ENCODE data around the gene CD274. TPM values are rescaled to one million over a fixed set of nuclear protein-coding genes. Genes with fewer than 3 reads are reported as not detected.

CD274 gene
- total RNA-seq, 1 experiment from 2014 or later: 0.42 TPM

- TF ChIP-seq ZNF396 (CRISPR knock-in tag; IDR thresholded peaks at IDR 0.05; ENCODE audit: borderline replicate concordance) (no peak), NFYB (CRISPR knock-in tag; conservative IDR thresholded peaks at IDR 0.05; ENCODE audit: low read depth) (no peak), RORB (CRISPR knock-in tag; IDR thresholded peaks at IDR 0.05) (no peak), ELF4 (CRISPR knock-in tag; IDR thresholded peaks at IDR 0.05; ENCODE audit: low read depth) (no peak), AFF4 (CRISPR knock-in tag; IDR thresholded peaks at IDR 0.05; ENCODE audit: borderline replicate concordance) (no peak), MAX (CRISPR knock-in tag; IDR thresholded peaks at IDR 0.05) (no peak), SOX15 (CRISPR knock-in tag; IDR thresholded peaks at IDR 0.05) (no peak), USF1 (CRISPR knock-in tag; IDR thresholded peaks at IDR 0.05) (no peak), FOXP4 (CRISPR knock-in tag; IDR thresholded peaks at IDR 0.05) (no peak)
Measured at GRCh38 chr9:5510360-5510931, 60.1 kb downstream of the CD274 start, which contains the start of gene PDCD1LG2 (continued).

GRCh38 chr9:5510989-5511388 lies 60.6 kb downstream of the CD274 start:
- H3K36me3 Mint-ChIP-seq: no peaks in the 10 kb centered on the region
- no peak for DNase-seq (ENCODE audit: low spot score)
- POLR2A ChIA-PET: no interaction called here
- no peak for ATAC-seq
- CTCF ChIA-PET: interaction anchor here (0.6 kb wide), 2 partner anchors 61 to 89 kb away, joined by 3 to 4 read pairs; partner anchors contain the start of gene CD274
- no peak overlapping the region for H3K4me3 Mint-ChIP-seq
- H3K9me3 Mint-ChIP-seq: peaks cover 10% of the 10 kb centered on the region
- no peaks in the 10 kb centered on the region; the same call in 1 of the 2 replicates for H3K27me3 Mint-ChIP-seq (ENCODE audit: low read depth)
- H3K27ac Mint-ChIP-seq: no peak overlapping the region
- TF ChIP-seq OVOL2 (CRISPR knock-in tag; IDR thresholded peaks at IDR 0.05; ENCODE audit: borderline replicate concordance): no peak
- TF ChIP-seq ZNF671 (CRISPR knock-in tag; IDR thresholded peaks at IDR 0.05): no peak
- TF ChIP-seq USF2 (CRISPR knock-in tag; IDR thresholded peaks at IDR 0.05): no peak
- no peak for TF ChIP-seq NR3C1 (CRISPR knock-in tag; conservative IDR thresholded peaks at IDR 0.05; ENCODE audit: low read depth)
- peaks cover 7% of the 10 kb centered on the region for H3K4me1 Mint-ChIP-seq

- ATAC-seq (no peak), DNase-seq (ENCODE audit: low spot score) (no peak)
- CTCF ChIA-PET: interaction anchor here (0.6 kb wide), 1 partner anchor 61 kb away, joined by 3 read pairs; the partner anchor contains the start of gene CD274
- Mint-ChIP-seq H3K27me3 (ENCODE audit: low read depth) (no peaks in the 10 kb centered on the region; the same call in 1 of the 2 replicates), H3K36me3 (no peaks in the 10 kb centered on the region), H3K4me3 (no peak overlapping the region), H3K9me3 (peaks cover 10% of the 10 kb centered on the region), H3K4me1 (peaks cover 7% of the 10 kb centered on the region), H3K27ac (no peak overlapping the region)
- TF ChIP-seq FOXP4 (CRISPR knock-in tag; IDR thresholded peaks at IDR 0.05): no peak
- no peak for TF ChIP-seq ZNF423 (CRISPR knock-in tag; IDR thresholded peaks at IDR 0.05)
- TF ChIP-seq CBFB (CRISPR knock-in tag; IDR thresholded peaks at IDR 0.05; ENCODE audit: low read depth): no peak
- TF ChIP-seq MLX (CRISPR knock-in tag; IDR thresholded peaks at IDR 0.05): no peak
- TF ChIP-seq TEAD4 (CRISPR knock-in tag; IDR thresholded peaks at IDR 0.05): no peak
- POLR2A ChIA-PET: no interaction called here
Measured at GRCh38 chr9:5511476-5511875, 61.1 kb downstream of the CD274 start.

Data from WTC11 (cell line).